MM.1S (cell line): ENCODE measurements around the gene RABGAP1L.

Experiments used
- DNase-seq: peaks from one replicate; pipeline ENCODE4 v3.0.0-alpha.2; 2015
- H2AFZ ChIP-seq: fragments of 300-600 bp; sonication (generic); 2 replicates; pipeline ENCODE4 v1.6.0; 2016; ENCODE audit warnings: antibody characterized with exemption, low read length
- H3F3A ChIP-seq: fragments of 300-600 bp; sonication (generic); 2 replicates; pipeline ENCODE4 v1.6.1; 2016; ENCODE audit warnings: mild to moderate bottlenecking, antibody characterized with exemption, low read length, moderate library complexity, mixed read lengths; ENCODE audit not compliant: insufficient read depth
- H3K27ac ChIP-seq: fragments of 300-600 bp; sonication (generic); 2 replicates; pipeline ENCODE4 v1.5.1; 2016; ENCODE audit warnings: mild to moderate bottlenecking, low read length
- H3K27me3 ChIP-seq: fragments of 300-600 bp; sonication (generic); replicated peaks from 2 replicates; pipeline ENCODE4 v1.6.0; 2016; ENCODE audit warnings: low read length; ENCODE audit not compliant: insufficient read depth
- H3K36me3 ChIP-seq: fragments of 300-600 bp; sonication (generic); replicated peaks from 2 replicates; pipeline ENCODE4 v1.6.1; 2016; ENCODE audit warnings: mild to moderate bottlenecking, low read length, mixed read lengths; ENCODE audit not compliant: insufficient read depth
- H3K4me1 ChIP-seq: fragments of 300-600 bp; sonication (generic); 2 replicates; pipeline ENCODE4 v1.6.1; 2016; ENCODE audit warnings: low read length, mixed read lengths
- H3K4me2 ChIP-seq: fragments of 300-600 bp; sonication (generic); 2 replicates; pipeline ENCODE4 v1.6.0; 2016; ENCODE audit warnings: low read depth, low read length
- H3K4me3 ChIP-seq: fragments of 300-600 bp; sonication (generic); 2 replicates; pipeline ENCODE4 v1.5.1; 2016; ENCODE audit warnings: low read length, mixed read lengths
- H3K79me2 ChIP-seq: fragments of 300-600 bp; sonication (generic); 2 replicates; pipeline ENCODE4 v1.6.1; 2016; ENCODE audit warnings: mixed run types, low read length, mixed read lengths
- H3K9ac ChIP-seq: fragments of 300-600 bp; sonication (generic); 2 replicates; pipeline ENCODE4 v1.6.1; 2016; ENCODE audit warnings: low read length, mixed read lengths
- H3K9me2 ChIP-seq: fragments of 300-600 bp; sonication (generic); replicated peaks from 2 replicates; pipeline ENCODE4 v1.6.1; 2016; ENCODE audit warnings: mild to moderate bottlenecking, low read length, mixed read lengths; ENCODE audit not compliant: insufficient read depth
- H3K9me3 ChIP-seq: fragments of 300-600 bp; sonication (generic); replicated peaks from 2 replicates; pipeline ENCODE4 v1.6.1; 2016; ENCODE audit warnings: mild to moderate bottlenecking, low read length, mixed read lengths; ENCODE audit not compliant: insufficient read depth
- H4K20me1 ChIP-seq: fragments of 300-600 bp; sonication (generic); 2 replicates; pipeline ENCODE4 v1.6.1; 2016; ENCODE audit warnings: mild to moderate bottlenecking, low read length, moderate library complexity, mixed read lengths; ENCODE audit not compliant: insufficient read depth
- EZH2 ChIP-seq: fragments of 300-600 bp; sonication (generic); optimal IDR thresholded peaks from 2 replicates; pipeline ENCODE3; 2017; ENCODE audit warnings: low read depth, mild to moderate bottlenecking, antibody characterized with exemption, low read length, mixed read lengths
- EZH2phosphoT487 ChIP-seq: fragments of 300-600 bp; sonication (generic); IDR thresholded peaks from 2 replicates; pipeline ENCODE4 v1.6.1; 2018; ENCODE audit warnings: antibody characterized with exemption, low read length
- TF ChIP-seq, protein P1 (sequence below): fragments of 300-600 bp; sonication (generic); IDR thresholded peaks from 2 replicates; pipeline ENCODE4 v1.5.1; 2016; ENCODE audit warnings: antibody characterized with exemption, low read length, mixed read lengths

Gene RABGAP1L

DNA sequence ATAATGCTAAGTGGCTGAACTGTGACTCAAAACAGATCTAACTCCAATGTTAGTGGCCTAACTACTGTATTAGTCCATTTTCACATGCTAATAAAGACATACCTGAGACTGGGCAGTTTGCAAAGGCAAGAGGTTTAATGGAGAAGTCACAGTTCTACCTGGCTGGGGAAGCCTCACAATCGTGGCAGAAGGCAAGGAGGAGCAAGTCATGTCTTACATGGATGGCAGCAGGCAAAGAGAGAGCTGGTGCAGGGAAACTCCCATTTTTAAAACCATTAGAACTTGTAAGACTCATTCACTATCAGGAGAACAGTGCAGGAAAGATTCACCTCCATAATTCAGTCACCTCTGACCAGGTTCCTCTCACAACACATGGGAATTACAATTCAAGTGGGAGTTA is 760.8 kb downstream of the RABGAP1L start:
- Histone ChIP-seq H3K79me2 (no peaks in the 10 kb centered on the region), H3K27me3 (no peaks in the 10 kb centered on the region), H3K27ac (no peak overlapping the region), H3K4me1 (peaks cover 7% of the 10 kb centered on the region; the same call in 1 of the 2 replicates), H3K9me2 (no peaks in the 10 kb centered on the region), H2AFZ (no peak overlapping the region), H3K9ac (no peak overlapping the region), H3K36me3 (no peaks in the 10 kb centered on the region), H4K20me1 (no peaks in the 10 kb centered on the region), H3K9me3 (no peaks in the 10 kb centered on the region), H3F3A (no peaks in the 10 kb centered on the region), H3K4me3 (no peak overlapping the region), H3K4me2 (no peak overlapping the region)
- TF ChIP-seq EZH2phosphoT487 (no peak), EZH2 (no peak)
- TF ChIP-seq, protein P1, sequence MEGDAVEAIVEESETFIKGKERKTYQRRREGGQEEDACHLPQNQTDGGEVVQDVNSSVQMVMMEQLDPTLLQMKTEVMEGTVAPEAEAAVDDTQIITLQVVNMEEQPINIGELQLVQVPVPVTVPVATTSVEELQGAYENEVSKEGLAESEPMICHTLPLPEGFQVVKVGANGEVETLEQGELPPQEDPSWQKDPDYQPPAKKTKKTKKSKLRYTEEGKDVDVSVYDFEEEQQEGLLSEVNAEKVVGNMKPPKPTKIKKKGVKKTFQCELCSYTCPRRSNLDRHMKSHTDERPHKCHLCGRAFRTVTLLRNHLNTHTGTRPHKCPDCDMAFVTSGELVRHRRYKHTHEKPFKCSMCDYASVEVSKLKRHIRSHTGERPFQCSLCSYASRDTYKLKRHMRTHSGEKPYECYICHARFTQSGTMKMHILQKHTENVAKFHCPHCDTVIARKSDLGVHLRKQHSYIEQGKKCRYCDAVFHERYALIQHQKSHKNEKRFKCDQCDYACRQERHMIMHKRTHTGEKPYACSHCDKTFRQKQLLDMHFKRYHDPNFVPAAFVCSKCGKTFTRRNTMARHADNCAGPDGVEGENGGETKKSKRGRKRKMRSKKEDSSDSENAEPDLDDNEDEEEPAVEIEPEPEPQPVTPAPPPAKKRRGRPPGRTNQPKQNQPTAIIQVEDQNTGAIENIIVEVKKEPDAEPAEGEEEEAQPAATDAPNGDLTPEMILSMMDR, result no peak
- no peak for DNase-seq

DNA sequence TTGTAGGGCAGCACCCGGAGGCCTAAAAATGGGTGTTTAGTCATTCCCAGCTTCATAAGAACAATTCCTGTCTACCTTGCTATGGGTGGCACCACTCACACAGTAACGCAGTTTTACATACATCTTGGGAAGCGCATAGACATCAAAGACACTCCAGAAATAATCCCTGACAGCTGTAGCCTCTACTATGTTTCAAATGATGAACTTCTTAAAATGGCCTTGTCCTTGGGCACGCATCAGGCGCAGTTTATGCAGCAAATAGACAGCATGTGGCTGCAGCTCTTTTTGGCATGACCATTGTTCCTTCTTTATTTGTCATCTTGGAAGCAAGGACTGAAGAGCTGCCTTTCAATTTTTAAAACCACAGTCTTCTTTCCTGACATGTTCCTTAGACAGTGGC is 762.8 kb downstream of the RABGAP1L start:
- H3K9me3 ChIP-seq, result no peaks in the 10 kb centered on the region
- no peaks in the 10 kb centered on the region for H3K79me2 ChIP-seq
- no peak overlapping the region for H3K9ac ChIP-seq
- DNase-seq, result no peak
- H3K36me3 ChIP-seq, result no peaks in the 10 kb centered on the region
- no peaks in the 10 kb centered on the region for H3F3A ChIP-seq
- H3K27me3 ChIP-seq, result no peaks in the 10 kb centered on the region
- H3K9me2 ChIP-seq, result no peaks in the 10 kb centered on the region
- no peak overlapping the region for H2AFZ ChIP-seq
- no peaks in the 10 kb centered on the region for H3K4me1 ChIP-seq
- no peak overlapping the region for H3K4me3 ChIP-seq
- TF ChIP-seq, protein P1, result no peak
- no peak for TF ChIP-seq EZH2
- TF ChIP-seq EZH2phosphoT487, result no peak
- H4K20me1 ChIP-seq, result no peaks in the 10 kb centered on the region
- no peak overlapping the region for H3K27ac ChIP-seq
- no peak overlapping the region for H3K4me2 ChIP-seq

DNA sequence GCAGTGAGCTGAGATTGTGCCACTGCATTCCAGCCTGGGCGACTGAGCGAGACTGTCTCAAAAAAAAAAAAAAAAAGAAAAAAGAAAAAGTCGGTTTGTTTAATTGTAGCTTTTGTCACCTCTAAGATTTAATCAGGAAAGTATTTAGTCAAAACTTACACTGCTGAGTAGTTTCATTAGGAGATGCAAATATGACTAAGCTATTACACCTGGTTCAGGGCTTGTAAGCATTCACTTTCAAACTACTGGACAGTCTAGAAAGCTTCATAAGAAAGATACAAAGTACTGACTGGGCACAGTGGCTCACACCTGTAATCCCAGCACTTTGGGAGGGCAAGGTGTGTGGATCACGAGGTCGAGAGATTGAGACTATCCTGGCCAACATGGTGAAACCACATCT is 764.5 kb downstream of the RABGAP1L start:
- H3K9me3 ChIP-seq, result no peaks in the 10 kb centered on the region
- no peaks in the 10 kb centered on the region for H3K36me3 ChIP-seq
- no peaks in the 10 kb centered on the region for H3K27me3 ChIP-seq
- no peak overlapping the region for H3K9ac ChIP-seq
- H3K4me2 ChIP-seq, result no peak overlapping the region
- no peaks in the 10 kb centered on the region for H3K4me1 ChIP-seq
- H3K27ac ChIP-seq, result no peak overlapping the region
- no peak overlapping the region for H3K4me3 ChIP-seq
- no peak overlapping the region for H2AFZ ChIP-seq
- no peaks in the 10 kb centered on the region for H3K79me2 ChIP-seq
- no peak for TF ChIP-seq EZH2
- TF ChIP-seq, protein P1, result no peak
- TF ChIP-seq EZH2phosphoT487, result no peak
- no peak for DNase-seq
- H4K20me1 ChIP-seq, result no peaks in the 10 kb centered on the region
- H3F3A ChIP-seq, result no peaks in the 10 kb centered on the region
- no peaks in the 10 kb centered on the region for H3K9me2 ChIP-seq

DNA sequence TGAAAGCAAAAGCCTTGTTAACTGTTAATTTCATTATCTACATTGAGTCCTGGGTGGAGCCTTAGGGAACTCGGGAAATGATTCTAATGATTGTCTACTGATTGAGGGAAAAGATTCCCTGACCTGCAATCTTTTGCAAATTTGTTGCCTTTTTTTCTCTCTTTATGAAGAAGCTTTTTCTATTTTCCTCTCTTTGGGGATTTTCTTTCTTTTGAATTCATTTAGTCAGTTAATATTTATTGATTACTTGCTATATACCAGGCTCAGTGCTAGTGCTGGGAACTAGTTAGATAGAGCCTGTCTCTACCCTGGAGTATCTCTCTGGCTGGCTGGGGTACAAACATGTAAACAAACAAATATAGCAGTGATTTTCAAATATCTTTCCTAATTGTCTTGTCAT is 769.2 kb downstream of the RABGAP1L start:
- H3K4me2 ChIP-seq, result no peak overlapping the region
- no peaks in the 10 kb centered on the region for H3F3A ChIP-seq
- H3K79me2 ChIP-seq, result no peaks in the 10 kb centered on the region
- DNase-seq, result no peak
- H2AFZ ChIP-seq, result no peak overlapping the region
- no peaks in the 10 kb centered on the region for H3K9me3 ChIP-seq
- H3K27ac ChIP-seq, result no peak overlapping the region
- TF ChIP-seq EZH2phosphoT487, result no peak
- TF ChIP-seq EZH2, result no peak
- TF ChIP-seq, protein P1, result no peak
- no peaks in the 10 kb centered on the region for H3K36me3 ChIP-seq
- H3K4me3 ChIP-seq, result no peak overlapping the region
- no peaks in the 10 kb centered on the region for H3K4me1 ChIP-seq
- H3K27me3 ChIP-seq, result no peaks in the 10 kb centered on the region
- no peaks in the 10 kb centered on the region for H3K9me2 ChIP-seq
- no peaks in the 10 kb centered on the region for H4K20me1 ChIP-seq
- no peak overlapping the region for H3K9ac ChIP-seq
